SK-N-SH (cell line): ENCODE results near the gene SULT1A4.
"Not testable (repeated sequence)": the region's sequence is repeated elsewhere in the genome, so short reads cannot be mapped to it uniquely, and the experiment has no call there.

Source experiments
- ELF1 ChIP-seq: IDR thresholded peaks from 2 replicates; pipeline ENCODE4 v1.4.0; 2012
- EP300 ChIP-seq, 2 experiments: IDR thresholded peaks; 2 replicates each; pipeline versions ENCODE4 v1.4.0 to v1.6.1; 2012; ENCODE audit warnings: borderline replicate concordance in 1 of 2, low read depth in 1 of 2, low read length in 1 of 2
- GATA2 ChIP-seq: sonication (generic); formaldehyde crosslinking; IDR thresholded peaks from 2 replicates; pipeline ENCODE4 v1.5.0; 2020; ENCODE audit warnings: mild to moderate bottlenecking, missing genetic modification reagents
- MXI1 ChIP-seq: IDR thresholded peaks from 2 replicates; pipeline ENCODE4 v1.6.1; 2012; ENCODE audit warnings: mild to moderate bottlenecking, low read depth, low read length, improper control_type of control experiment
- RAD21 ChIP-seq: IDR thresholded peaks from 2 replicates; pipeline ENCODE4 v1.6.1; 2012; ENCODE audit warnings: mild to moderate bottlenecking, low read length
- RFX5 ChIP-seq: IDR thresholded peaks from 2 replicates; pipeline ENCODE4 v1.6.1; 2012; ENCODE audit warnings: mild to moderate bottlenecking, improper control_type of control experiment, low read length
- SMC3 ChIP-seq: IDR thresholded peaks from 2 replicates; pipeline ENCODE4 v1.6.1; 2012; ENCODE audit warnings: low read depth, low read length, improper control_type of control experiment
- TAF1 ChIP-seq: IDR thresholded peaks from 2 replicates; pipeline ENCODE4 v1.6.1; 2012; ENCODE audit warnings: low read depth, mild to moderate bottlenecking, low read length, moderate library complexity, borderline replicate concordance
- TF ChIP-seq, protein P1 (sequence below): fragments of 200-600 bp; sonication (generic); IDR thresholded peaks from 2 replicates; pipeline ENCODE4 v1.6.1; 2017; ENCODE audit warnings: antibody characterized with exemption, mild to moderate bottlenecking, moderate library complexity
- TF ChIP-seq, protein P2 (sequence below): IDR thresholded peaks from 2 replicates; pipeline ENCODE4 v1.4.0; 2012; ENCODE audit warnings: low read depth

GRCh38 chr16:29459706-29460646, at the start of gene SULT1A4:
- TF ChIP-seq, protein P1, sequence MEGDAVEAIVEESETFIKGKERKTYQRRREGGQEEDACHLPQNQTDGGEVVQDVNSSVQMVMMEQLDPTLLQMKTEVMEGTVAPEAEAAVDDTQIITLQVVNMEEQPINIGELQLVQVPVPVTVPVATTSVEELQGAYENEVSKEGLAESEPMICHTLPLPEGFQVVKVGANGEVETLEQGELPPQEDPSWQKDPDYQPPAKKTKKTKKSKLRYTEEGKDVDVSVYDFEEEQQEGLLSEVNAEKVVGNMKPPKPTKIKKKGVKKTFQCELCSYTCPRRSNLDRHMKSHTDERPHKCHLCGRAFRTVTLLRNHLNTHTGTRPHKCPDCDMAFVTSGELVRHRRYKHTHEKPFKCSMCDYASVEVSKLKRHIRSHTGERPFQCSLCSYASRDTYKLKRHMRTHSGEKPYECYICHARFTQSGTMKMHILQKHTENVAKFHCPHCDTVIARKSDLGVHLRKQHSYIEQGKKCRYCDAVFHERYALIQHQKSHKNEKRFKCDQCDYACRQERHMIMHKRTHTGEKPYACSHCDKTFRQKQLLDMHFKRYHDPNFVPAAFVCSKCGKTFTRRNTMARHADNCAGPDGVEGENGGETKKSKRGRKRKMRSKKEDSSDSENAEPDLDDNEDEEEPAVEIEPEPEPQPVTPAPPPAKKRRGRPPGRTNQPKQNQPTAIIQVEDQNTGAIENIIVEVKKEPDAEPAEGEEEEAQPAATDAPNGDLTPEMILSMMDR = not testable (repeated sequence)
- TF ChIP-seq ELF1; RFX5; RAD21; SMC3; EP300 (IDR thresholded peaks at IDR 0.05; ENCODE audit: borderline replicate concordance in 1 of 2, low read depth in 1 of 2, low read length in 1 of 2); GATA2 (CRISPR knock-in tag); MXI1; TAF1: not testable (repeated sequence)
- TF ChIP-seq, protein P2, sequence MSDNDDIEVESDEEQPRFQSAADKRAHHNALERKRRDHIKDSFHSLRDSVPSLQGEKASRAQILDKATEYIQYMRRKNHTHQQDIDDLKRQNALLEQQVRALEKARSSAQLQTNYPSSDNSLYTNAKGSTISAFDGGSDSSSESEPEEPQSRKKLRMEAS = not testable (repeated sequence)
